Inflammatory macrophage (primary cell): ENCODE data around the gene GNG14.
"Not testable (repeated sequence)": the region's sequence is repeated elsewhere in the genome, so short reads cannot be mapped to it uniquely, and the experiment has no call there.

Source experiments
- DNase-seq, 2 donors: peaks; one replicate each; pipeline ENCODE4 v3.0.0-alpha.2; 2020 to 2022

Gene GNG14

DNA sequence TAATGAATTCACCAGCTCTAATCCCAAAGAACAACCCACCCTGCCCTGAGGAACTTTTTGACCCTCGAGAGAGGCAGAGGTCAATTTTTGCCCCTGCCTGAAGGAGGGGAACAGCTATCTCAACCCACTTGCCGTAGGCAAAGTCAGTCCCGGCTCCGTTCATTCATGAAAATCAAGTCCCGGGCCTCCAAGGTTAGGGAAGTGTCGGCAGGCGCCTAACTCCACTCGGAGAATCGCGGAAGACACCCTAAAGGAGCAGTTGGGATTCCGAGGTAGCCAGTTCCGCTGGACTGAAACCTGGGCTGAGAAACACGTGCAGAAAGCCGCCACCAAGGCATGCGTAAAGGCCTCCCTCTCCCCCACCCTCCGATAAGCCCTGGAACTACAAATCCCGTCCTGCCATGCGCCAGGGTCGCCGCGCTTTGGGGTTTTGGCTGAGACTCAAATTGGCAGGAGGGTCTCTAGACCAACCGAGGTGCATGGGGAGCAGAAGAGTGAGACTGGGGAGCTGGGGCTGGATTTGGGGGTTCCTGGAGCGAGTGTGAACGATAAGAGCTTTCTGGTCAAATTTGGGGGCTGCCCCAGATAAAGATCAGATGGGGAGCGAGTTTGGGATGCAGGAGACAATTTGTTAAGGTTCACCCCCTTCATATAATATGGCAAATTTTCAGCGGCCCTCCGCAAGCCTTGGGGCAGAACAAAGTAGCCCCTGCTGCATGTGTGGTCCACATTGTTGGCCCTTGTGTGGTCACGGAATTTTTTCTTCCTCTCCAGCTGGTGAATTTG lies 36.0 kb downstream of the GNG14 start, which contains the start of gene TNPO2:
Gene TNPO2, minus strand, starts transcription at position 292 of the 786 bp plus-strand sequence. CDS start 2,955 bp downstream, outside the sequence.
- peak; percentile 28 to 49 for DNase-seq

DNA sequence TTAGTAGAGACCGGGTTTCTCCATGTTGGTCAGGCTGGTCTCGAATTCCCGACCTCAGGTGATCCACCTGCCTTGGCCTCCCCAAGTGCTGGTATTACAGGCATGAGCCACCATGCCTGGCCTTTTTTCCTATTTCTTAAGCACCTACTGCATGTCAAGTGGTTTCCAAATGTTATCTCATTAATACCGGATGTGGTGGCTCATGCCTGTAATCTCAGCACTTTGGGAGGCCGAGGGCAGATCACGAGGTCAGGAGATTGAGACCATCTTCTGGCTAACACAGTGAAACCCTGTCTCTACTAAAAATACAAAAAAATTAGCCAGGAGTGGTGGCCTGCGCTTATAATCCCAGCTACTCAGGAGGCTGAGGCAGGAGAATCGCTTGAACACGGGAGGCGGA lies 37.8 kb downstream of the GNG14 start:
- not testable (repeated sequence) for DNase-seq

DNA sequence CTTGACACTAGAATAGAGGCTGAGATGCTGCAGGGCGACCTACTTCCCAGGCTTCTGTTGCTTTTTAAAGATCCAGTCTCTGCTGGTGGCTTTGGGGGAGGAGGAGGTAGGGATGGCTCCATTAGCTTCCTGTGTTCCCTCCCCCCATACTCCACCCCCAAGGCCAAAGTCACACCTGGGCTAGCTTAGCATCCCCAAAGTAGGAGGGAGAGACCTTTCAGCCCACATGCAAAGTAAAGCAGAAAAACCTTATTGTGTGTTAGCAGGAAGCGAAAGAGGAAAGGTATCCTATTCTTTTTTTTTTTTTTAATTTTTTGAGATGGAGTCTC lies 39.2 kb downstream of the GNG14 start:
- DNase-seq, result no peak

DNA sequence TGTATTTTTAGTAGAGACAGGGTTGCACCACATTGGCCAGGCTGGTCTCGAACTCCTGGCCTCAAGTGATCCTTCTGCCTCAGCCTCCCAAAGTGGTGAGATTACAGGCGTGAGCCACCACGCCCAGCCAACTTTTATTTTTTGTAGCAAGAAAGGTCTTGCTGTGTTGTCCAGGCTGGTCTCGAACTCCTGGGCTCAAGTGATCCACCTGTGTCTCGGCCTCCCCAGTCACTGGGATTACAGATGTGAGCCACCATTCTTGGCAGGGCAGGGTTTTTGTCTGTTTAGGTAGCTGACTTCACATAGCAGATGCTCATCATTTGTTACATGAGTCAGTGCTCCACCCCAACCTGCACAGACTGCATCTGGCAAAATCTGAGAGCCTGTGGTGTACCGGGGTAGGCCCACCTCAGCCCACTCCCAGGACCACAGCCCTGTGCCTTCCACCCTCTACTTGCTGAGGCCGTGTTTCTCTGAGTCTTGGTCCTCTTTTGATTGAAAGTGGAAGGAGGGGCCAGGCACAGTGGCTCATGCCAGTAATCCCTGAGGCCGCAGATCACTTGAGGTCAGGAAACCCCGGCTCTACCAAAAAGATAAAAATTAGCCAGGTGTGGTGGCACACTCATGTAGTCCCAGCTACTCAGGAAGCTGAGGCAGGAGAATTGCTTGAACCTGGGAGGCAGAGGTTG lies 40.1 kb downstream of the GNG14 start:
- no peak for DNase-seq

DNA sequence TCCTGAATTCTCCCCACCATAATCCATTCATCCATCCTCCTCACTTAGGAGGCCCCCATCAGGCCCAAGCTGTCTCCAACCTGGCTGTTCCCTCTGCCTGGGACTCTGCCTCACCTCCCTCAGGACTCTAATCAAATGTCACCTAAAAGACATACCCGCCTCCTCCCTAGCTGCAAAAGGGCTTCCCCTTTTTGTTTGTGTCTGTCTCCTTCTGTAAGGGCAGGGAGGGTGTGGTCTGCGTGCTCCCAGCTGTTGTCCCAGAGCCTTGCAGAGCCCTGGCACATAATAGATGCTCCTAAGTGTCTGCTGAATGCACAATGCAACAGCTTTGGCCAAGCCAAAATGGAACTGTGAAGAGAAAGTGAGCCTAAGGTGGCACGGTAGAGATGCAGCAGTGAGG lies 42.3 kb downstream of the GNG14 start:
- DNase-seq, result peak; percentile 29 to 33

DNA sequence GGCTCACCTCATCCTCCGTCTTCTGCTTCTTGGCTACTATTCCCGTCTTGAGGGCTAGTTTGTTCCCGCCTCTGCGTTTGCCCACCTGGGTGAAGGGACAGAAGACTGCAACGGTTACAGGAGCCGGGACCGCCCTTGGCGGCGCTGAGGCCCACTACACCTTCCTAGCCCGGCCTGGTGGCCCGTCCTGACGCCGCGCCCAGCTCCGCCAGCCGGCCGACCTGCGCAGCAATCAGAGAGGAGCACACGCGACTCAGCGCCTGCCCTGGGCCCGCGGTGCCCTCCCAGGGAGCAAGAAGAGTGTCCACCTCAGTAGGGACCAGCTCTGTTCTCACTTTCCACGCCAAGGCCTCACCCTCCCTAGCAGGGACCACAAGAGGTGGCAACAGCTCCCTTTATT lies 43.5 kb downstream of the GNG14 start:
- DNase-seq, result no peak

DNA sequence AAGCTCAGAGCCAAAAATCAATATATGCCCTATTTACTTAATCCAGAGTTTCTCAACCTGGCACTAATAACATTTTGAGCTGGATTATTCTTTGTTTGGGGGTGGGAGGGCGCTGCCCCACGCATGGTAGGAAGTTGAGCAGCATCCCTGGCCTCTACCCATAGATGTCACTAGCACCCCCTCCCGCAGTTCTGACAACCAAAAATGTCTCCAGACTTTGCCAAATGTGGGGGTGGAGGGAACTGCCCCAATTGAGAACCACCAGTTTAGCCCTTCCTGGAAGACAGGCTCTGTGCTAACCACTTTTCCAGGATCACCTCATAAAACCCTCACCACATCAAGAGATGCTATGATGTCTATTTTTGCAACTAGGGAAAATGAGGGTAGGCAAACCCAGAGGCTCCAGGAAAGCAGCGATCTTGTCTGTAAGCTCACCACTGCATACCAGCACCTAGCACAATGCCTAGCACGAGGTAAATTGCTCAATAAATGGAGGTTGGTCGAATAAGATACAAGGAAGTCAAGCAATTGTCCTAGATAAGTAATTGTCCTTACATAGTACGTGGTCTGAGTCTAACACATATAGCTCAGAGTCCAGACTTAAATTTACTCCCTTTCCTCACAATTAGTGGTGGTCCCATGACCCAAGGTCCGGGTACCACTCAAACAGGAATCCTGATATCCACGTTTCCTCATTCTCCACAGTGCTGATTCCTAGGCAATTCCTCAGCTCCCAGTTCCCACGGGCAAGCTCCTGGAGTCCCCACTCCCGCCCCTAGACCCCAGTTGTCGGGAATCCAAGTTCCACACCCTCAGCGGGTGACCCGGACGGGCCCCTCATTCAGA lies 45.8 kb downstream of the GNG14 start:
- DNase-seq, result peak; percentile 76 to 78

DNA sequence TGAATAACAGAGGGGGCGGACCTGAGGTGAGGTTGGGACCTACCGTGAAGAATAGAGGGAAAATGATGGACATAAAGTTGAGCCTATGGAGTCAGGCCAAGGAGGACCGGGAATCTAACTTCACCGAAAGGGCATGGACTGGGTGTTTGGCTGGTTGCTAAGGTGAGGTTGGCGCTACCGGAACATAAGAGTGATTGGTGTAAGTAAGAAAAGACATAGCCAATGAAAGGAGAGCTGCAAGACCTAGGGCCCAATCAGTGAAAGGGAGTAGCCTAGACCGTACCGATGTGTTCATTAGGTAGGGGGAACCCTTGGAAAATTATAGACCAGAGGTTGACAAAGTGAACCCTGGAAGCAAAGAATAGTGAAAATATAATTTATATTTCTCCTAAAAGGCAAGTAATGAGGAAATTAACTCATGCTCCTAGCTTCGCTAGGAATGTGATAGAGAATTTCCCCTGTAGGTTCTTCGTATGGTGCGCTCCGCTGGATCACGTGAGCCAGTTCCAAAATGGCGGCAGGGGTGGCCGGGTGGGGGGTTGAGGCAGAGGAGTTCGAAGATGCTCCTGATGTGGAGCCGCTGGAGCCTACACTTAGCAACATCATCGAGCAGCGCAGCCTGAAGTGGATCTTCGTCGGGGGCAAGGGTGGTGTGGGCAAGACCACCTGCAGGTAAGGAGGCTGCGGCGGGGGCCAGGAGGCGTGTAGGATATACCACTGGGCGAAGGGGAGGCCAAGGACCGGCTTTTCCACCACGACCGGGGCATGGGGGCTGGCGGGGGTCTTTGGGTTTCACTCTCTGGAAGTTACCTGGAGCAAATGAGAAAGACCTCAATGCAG lies 49.4 kb downstream of the GNG14 start, which contains the start of gene GET3:
Gene GET3, plus strand, starts transcription at position 503 of the 840 bp plus-strand sequence. Its CDS starts 9 bp downstream, at position 512.
- peak; percentile 96 to 97 for DNase-seq

DNA sequence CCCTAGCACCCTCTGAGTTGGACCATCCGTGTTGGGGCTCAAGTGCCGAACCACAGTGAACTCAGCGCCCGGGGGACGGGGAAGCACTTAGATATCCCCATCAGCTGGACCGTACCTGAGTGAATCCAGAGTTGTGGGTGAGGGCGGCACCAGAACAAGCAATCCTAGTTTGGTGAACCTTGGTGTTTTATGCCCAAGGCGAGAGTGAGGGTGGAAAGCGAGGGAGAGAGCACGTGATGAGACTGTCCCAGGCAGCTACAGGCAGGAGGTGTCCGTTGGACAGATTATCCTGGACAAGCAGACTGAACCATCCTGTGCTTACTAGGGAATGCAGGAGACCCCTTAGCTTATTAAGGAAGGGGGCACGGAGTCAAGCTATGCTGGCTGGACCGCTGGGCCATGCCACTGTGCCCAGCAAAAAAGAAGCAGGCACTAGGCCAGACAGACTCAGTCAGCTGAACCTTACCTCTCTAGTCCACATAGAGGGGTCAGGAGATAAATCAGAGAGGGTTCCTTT lies 50.1 kb downstream of the GNG14 start:
- DNase-seq, result no peak
